ENCODE results near the gene PCDHGB5.
A peak's percentile ranks its signal among the peaks of the same experiment; 100 is the strongest.
"Not testable (repeated sequence)": the region's sequence is repeated elsewhere in the genome, so short reads cannot be mapped to it uniquely, and the experiment has no call there.

PCDHGB5 gene

GRCh38 chr5:141427783-141428426, 30.2 kb downstream of the PCDHGB5 start:
- TF ChIP-seq MYC (IDR thresholded peaks at IDR 0.05; ENCODE audit: low read depth, low read length) (no peak), POLR2A (IDR thresholded peaks at IDR 0.05; ENCODE audit: extremely low read depth, insufficient read length) (no peak), CTCF (IDR thresholded peaks at IDR 0.05; ENCODE audit: low read depth, low read length) (no peak), MAX (IDR thresholded peaks at IDR 0.05; ENCODE audit: low read depth, low read length) (no peak)
- DNase-seq (ENCODE audit: low read depth): no peak
- no peak overlapping the region for H3K4me3 ChIP-seq (ENCODE audit: low read depth, low read length)

GRCh38 chr5:141430332-141431113, 32.8 kb downstream of the PCDHGB5 start, which contains the start of gene PCDHGA12:
Gene PCDHGA12 (plus strand): TSS chr5:141430507. CDS start chr5:141430760, 253 bp downstream.
- TF ChIP-seq CTCF (IDR thresholded peaks at IDR 0.05; ENCODE audit: low read depth, low read length): peak; percentile 67
- TF ChIP-seq POLR2A (IDR thresholded peaks at IDR 0.05; ENCODE audit: extremely low read depth, insufficient read length): no peak
- peak; percentile 48; the same call in 1 of the 2 replicates for TF ChIP-seq MYC (IDR thresholded peaks at IDR 0.05; ENCODE audit: low read depth, low read length)
- TF ChIP-seq MAX (IDR thresholded peaks at IDR 0.05; ENCODE audit: low read depth, low read length): no peak
- DNase-seq (ENCODE audit: low read depth): peak; percentile 88
- peak within 1 kb of the TSS; percentile 42 for H3K4me3 ChIP-seq (ENCODE audit: low read depth, low read length)

GRCh38 chr5:141431286-141431685, 33.5 kb downstream of the PCDHGB5 start:
- no peak for TF ChIP-seq MAX (IDR thresholded peaks at IDR 0.05; ENCODE audit: low read depth, low read length)
- no peak for TF ChIP-seq MYC (IDR thresholded peaks at IDR 0.05; ENCODE audit: low read depth, low read length)
- no peak for TF ChIP-seq POLR2A (IDR thresholded peaks at IDR 0.05; ENCODE audit: extremely low read depth, insufficient read length)
- TF ChIP-seq CTCF (IDR thresholded peaks at IDR 0.05; ENCODE audit: low read depth, low read length): no peak
- DNase-seq (ENCODE audit: low read depth): no peak
- H3K4me3 ChIP-seq (ENCODE audit: low read depth, low read length): peak overlapping the region; percentile 42

- H3K4me3 ChIP-seq (ENCODE audit: low read depth, low read length); DNase-seq (ENCODE audit: low read depth): not testable (repeated sequence)
Measured at GRCh38 chr5:141432308-141432707, 34.6 kb downstream of the PCDHGB5 start.

GRCh38 chr5:141432726-141433125, 35.0 kb downstream of the PCDHGB5 start:
- not testable (repeated sequence) for DNase-seq (ENCODE audit: low read depth)

GRCh38 chr5:141434006-141434405, 36.3 kb downstream of the PCDHGB5 start:
- DNase-seq (ENCODE audit: low read depth): no peak

More at GRCh38 chr5:141432726-141433125, 35.0 kb downstream of the PCDHGB5 start:
- not testable (repeated sequence) for H3K4me3 ChIP-seq (ENCODE audit: low read depth, low read length)

More at GRCh38 chr5:141434006-141434405, 36.3 kb downstream of the PCDHGB5 start:
- no peak overlapping the region for H3K4me3 ChIP-seq (ENCODE audit: low read depth, low read length)
- no peak for TF ChIP-seq POLR2A (IDR thresholded peaks at IDR 0.05; ENCODE audit: extremely low read depth, insufficient read length)
- no peak for TF ChIP-seq MYC (IDR thresholded peaks at IDR 0.05; ENCODE audit: low read depth, low read length)
- no peak for TF ChIP-seq CTCF (IDR thresholded peaks at IDR 0.05; ENCODE audit: low read depth, low read length)
- no peak for TF ChIP-seq MAX (IDR thresholded peaks at IDR 0.05; ENCODE audit: low read depth, low read length)

Measured in NB4 (cell line).